Esophagus squamous epithelium (tissue), 5 donors: ENCODE results near the gene SCGB1D2. TPM values are rescaled to one million over a fixed set of nuclear protein-coding genes. Genes with fewer than 3 reads are reported as not detected.

Experiments used
- DNase-seq: peaks from one replicate; lab custom pipeline; 2025; lab: John Stamatoyannopoulos, UW
- H3K27ac ChIP-seq, 4 donors: fragments of 200-600 bp; sonication (generic); one replicate each; pipeline ENCODE4 v1.5.1; 2016 to 2019; ENCODE audit warnings: mild to moderate bottlenecking in 1 of 4
- H3K27me3 ChIP-seq, 4 donors: fragments of 200-600 bp; sonication (generic); 1 replicate in 3 of 4; 2 replicates in 1 of 4; pipeline versions ENCODE4 v1.5.1 to v1.6.0; 2017 to 2021; ENCODE audit warnings: antibody characterized with exemption in 1 of 4
- H3K36me3 ChIP-seq, 3 donors: fragments of 200-600 bp; sonication (generic); one replicate each; pipeline ENCODE4 v1.5.1; 2016 to 2019
- H3K4me1 ChIP-seq, 3 donors: fragments of 200-600 bp; sonication (generic); one replicate each; pipeline ENCODE4 v1.5.1; 2017 to 2019
- H3K4me3 ChIP-seq, 4 donors: fragments of 200-600 bp; sonication (generic); 1 replicate in 3 of 4; 2 replicates in 1 of 4; pipeline ENCODE4 v1.5.1; 2016 to 2019; ENCODE audit warnings: mild to moderate bottlenecking in 2 of 4, moderate library complexity in 1 of 4
- H3K9me3 ChIP-seq, 3 donors: fragments of 200-600 bp; sonication (generic); one replicate each; pipeline ENCODE4 v1.5.1; 2016 to 2019
- POLR2A ChIP-seq, 4 donors: fragments of 450-650 bp; IDR thresholded peaks; one replicate each; pipeline ENCODE4 v1.6.1; 2017; ENCODE audit warnings: antibody characterized with exemption in 4 of 4, mild to moderate bottlenecking in 4 of 4, moderate library complexity in 3 of 4
- WGBS, 2 donors: methylation state at CpG; one replicate each; pipeline ENCODE4 v1.1.5; 2018; 5-methylcytosine and 5-hydroxymethylcytosine counted together
- intact Hi-C: fragments of 100-400 bp; cut with DNase I; formaldehyde crosslinking; loops from one replicate; pipeline ENCODE4 v1.15.0; 2022
- total RNA-seq, 4 donors: library from RNA; depleted of rRNA; stranded (reverse); fragments of >200 nt; gene quantifications; one replicate each; pipeline ENCODE4 v1.1.0, GENCODE V29; 2016
- TF ChIP-seq, protein P1 (sequence below), 6 experiments: fragments of 450-650 bp in 4 of 6; fragments of 200-600 bp in 2 of 6; sonication (generic) in 2 of 6; IDR thresholded peaks; one replicate each; pipeline ENCODE4 v1.5.1; 2016 to 2019; ENCODE audit warnings: antibody characterized with exemption in 6 of 6, mild to moderate bottlenecking in 4 of 6, moderate library complexity in 4 of 6
- donor health status: DM: yes; HTN: yes; CAD: no.

SCGB1D2 gene
- total RNA-seq, 4 donors from 2014 or later = 1.5 TPM; not detected in 3

DNA sequence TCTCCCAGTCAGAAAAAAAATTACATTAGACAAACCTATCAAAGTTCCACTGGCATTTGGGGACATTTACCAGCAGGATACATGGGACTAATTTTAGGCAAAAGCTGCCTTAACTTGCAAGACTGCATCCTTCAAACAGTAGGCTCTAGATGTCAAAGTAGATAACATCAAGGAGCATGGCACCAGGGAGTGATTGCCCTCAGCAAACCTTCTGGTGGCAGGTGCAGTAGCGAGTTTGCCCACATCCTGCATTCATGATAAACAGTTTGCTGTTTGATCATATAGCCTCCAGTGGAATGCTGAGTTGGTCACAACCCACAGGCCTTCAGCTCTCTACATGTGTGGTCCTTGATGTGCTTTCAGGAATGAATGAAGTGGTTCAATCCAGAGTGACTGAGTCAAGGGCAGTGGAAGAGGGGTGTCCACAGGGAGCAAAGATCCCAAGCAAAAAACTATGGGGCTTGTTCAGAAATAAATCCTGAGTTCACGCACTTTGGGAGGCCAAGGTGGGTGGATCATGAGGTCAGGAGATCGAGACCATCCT lies 12.0 kb downstream of the SCGB1D2 start:
- no peak for DNase-seq
- intact Hi-C loops = no loop called here

DNA sequence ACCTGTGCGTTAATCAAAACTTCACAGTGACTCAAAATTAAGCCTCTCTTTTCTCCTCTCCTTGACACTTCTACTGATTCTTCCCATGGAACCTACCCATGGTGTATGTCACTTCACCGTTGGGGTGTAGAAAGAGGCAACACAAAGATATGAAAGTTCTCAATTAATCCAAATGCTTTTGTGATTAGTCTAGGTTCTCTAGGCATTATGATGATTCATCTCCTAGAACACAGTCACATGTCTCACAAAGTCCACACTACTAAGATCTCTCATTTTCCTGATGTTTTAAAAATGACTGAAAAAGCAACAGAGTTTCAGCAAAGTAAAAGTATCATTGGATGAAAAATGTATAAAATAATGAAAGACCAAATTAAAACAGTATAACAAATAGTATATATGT lies 14.2 kb downstream of the SCGB1D2 start:
- Histone ChIP-seq H3K27ac (no peak overlapping the region), H3K4me3 (no peak overlapping the region), H3K36me3 (no peaks in the 10 kb centered on the region), H3K27me3 (peaks cover 0 to 30% (median 0%) of the 10 kb centered on the region in 4 donors), H3K9me3 (peaks cover 5 to 30% (median 26%) of the 10 kb centered on the region in 3 donors), H3K4me1 (no peaks in the 10 kb centered on the region)
- 68 to 73% methylated on average over 2 of the region's 2 CpGs for WGBS, 2 donors
- intact Hi-C loops = no loop called here
- no peak for DNase-seq
- TF ChIP-seq, protein P1, sequence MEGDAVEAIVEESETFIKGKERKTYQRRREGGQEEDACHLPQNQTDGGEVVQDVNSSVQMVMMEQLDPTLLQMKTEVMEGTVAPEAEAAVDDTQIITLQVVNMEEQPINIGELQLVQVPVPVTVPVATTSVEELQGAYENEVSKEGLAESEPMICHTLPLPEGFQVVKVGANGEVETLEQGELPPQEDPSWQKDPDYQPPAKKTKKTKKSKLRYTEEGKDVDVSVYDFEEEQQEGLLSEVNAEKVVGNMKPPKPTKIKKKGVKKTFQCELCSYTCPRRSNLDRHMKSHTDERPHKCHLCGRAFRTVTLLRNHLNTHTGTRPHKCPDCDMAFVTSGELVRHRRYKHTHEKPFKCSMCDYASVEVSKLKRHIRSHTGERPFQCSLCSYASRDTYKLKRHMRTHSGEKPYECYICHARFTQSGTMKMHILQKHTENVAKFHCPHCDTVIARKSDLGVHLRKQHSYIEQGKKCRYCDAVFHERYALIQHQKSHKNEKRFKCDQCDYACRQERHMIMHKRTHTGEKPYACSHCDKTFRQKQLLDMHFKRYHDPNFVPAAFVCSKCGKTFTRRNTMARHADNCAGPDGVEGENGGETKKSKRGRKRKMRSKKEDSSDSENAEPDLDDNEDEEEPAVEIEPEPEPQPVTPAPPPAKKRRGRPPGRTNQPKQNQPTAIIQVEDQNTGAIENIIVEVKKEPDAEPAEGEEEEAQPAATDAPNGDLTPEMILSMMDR (IDR thresholded peaks at IDR 0.05) = no peak
- TF ChIP-seq POLR2A (IDR thresholded peaks at IDR 0.05) = no peak

More for the DNA sequence above, 12.0 kb downstream of the SCGB1D2 start:
- 57 to 75% methylated on average over 3 of the region's 3 CpGs for WGBS, 2 donors
- no peaks in the 10 kb centered on the region for H3K4me1 ChIP-seq
- no peak for TF ChIP-seq POLR2A (IDR thresholded peaks at IDR 0.05)
- TF ChIP-seq, protein P1 (IDR thresholded peaks at IDR 0.05) = no peak
- no peak overlapping the region for H3K27ac ChIP-seq
- H3K36me3 ChIP-seq = no peaks in the 10 kb centered on the region
- peaks cover 0 to 16% (median 0%) of the 10 kb centered on the region in 4 donors for H3K27me3 ChIP-seq
- peaks cover 5 to 42% (median 31%) of the 10 kb centered on the region in 3 donors for H3K9me3 ChIP-seq
- no peak overlapping the region for H3K4me3 ChIP-seq

- no peaks in the 10 kb centered on the region for H3K4me1 ChIP-seq
- intact Hi-C loops = no loop called here
- TF ChIP-seq, protein P1 (IDR thresholded peaks at IDR 0.05) = no peak
- TF ChIP-seq POLR2A (IDR thresholded peaks at IDR 0.05) = no peak
- no peak overlapping the region for H3K4me3 ChIP-seq
- peaks cover 0 to 38% (median 0%) of the 10 kb centered on the region in 4 donors for H3K27me3 ChIP-seq
- no peak for DNase-seq
- no peak overlapping the region for H3K27ac ChIP-seq
- no peaks in the 10 kb centered on the region for H3K36me3 ChIP-seq
- H3K9me3 ChIP-seq = no peaks in the 10 kb centered on the region
- 55 to 59% methylated on average over 6 of the region's 6 CpGs for WGBS, 2 donors
Observed at GRCh38 chr11:62260261-62260953, 18.4 kb downstream of the SCGB1D2 start.

GRCh38 chr11:62264004-62264403 lies 22.0 kb downstream of the SCGB1D2 start:
- TF ChIP-seq, protein P1 (IDR thresholded peaks at IDR 0.05) = no peak
- TF ChIP-seq POLR2A (IDR thresholded peaks at IDR 0.05) = no peak
- Histone ChIP-seq H3K36me3 (no peaks in the 10 kb centered on the region), H3K4me3 (no peak overlapping the region), H3K27ac (no peak overlapping the region), H3K4me1 (no peaks in the 10 kb centered on the region), H3K9me3 (no peaks in the 10 kb centered on the region), H3K27me3 (peaks cover 0 to 56% (median 0%) of the 10 kb centered on the region in 4 donors)
- intact Hi-C loops = no loop called here
- WGBS, 2 donors = 75 to 88% methylated on average over 1 of the region's 1 CpG
- no peak for DNase-seq

GRCh38 chr11:62266558-62266957 lies 24.5 kb downstream of the SCGB1D2 start:
- H3K36me3 ChIP-seq = no peaks in the 10 kb centered on the region
- peaks cover 0 to 63% (median 0%) of the 10 kb centered on the region in 4 donors for H3K27me3 ChIP-seq
- intact Hi-C loops = no loop called here
- DNase-seq = no peak
- TF ChIP-seq, protein P1 (IDR thresholded peaks at IDR 0.05) = no peak
- no peak for TF ChIP-seq POLR2A (IDR thresholded peaks at IDR 0.05)
- no peak overlapping the region for H3K4me3 ChIP-seq
- no peak overlapping the region for H3K27ac ChIP-seq
- WGBS, 2 donors = 24 to 26% methylated on average over 3 to 4 of the region's 4 CpGs
- no peaks in the 10 kb centered on the region for H3K9me3 ChIP-seq
- peaks cover 0 to 5% (median 0%) of the 10 kb centered on the region in 3 donors for H3K4me1 ChIP-seq
